ENCODE results near the gene CDC42BPB. TPM values are rescaled to one million over a fixed set of nuclear protein-coding genes. Genes with fewer than 3 reads are reported as not detected.

The CDC42BPB gene
- total RNA-seq, 1 donor from 2014 or later, result 45.0 TPM

DNA sequence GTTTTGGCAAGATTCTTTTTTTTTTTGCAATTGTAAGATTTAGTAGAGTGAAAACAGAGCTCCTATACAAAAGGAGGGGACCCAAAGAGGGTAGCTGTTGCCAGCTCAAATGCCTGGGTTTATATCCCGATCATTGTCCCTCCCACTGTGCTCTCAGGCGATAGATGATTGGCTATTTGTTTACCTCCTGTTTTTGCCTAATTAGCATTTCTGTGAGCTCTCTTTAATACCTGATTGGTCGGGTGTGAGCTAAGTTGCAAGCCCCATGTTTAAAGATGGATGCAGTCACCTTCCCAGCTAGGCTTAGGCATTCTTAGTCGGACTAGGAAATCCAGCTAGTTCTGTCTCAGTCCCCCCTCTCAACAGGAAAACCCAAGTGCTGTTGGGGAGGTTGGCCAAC, 39.0 kb upstream of the CDC42BPB start:
- no peak for ATAC-seq
- no peak for DNase-seq (ENCODE audit: low spot score)

DNA sequence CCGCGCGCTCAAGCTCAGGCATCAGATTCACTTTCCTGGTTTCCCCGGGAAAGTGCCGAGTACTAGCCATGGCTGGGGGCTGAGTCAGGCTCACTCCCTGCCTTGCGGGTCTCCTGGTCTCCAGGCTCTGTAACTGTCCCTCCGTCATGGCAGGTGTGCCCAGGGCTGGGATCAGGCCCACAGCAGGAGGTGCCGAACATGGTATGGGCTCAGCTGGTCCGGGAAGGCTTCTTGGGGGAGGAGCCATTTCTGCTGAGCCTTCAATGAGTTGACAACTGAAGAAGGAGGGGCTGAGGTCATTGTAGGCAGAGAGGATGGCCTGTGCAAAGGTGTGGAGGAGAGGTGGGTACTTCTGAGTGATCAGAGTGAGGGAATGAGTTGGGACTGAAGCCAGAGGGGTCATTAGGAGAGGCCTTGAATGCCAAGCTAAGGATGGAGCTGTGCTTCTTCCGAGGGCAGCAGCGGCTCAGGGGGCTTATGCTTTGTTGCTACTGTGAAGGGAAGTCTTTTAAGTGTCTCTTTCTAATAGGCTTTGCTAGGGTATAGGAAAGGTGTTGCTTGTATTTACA, 37.9 kb upstream of the CDC42BPB start:
- no peak for DNase-seq (ENCODE audit: low spot score)
- ATAC-seq, result peak; percentile 14

DNA sequence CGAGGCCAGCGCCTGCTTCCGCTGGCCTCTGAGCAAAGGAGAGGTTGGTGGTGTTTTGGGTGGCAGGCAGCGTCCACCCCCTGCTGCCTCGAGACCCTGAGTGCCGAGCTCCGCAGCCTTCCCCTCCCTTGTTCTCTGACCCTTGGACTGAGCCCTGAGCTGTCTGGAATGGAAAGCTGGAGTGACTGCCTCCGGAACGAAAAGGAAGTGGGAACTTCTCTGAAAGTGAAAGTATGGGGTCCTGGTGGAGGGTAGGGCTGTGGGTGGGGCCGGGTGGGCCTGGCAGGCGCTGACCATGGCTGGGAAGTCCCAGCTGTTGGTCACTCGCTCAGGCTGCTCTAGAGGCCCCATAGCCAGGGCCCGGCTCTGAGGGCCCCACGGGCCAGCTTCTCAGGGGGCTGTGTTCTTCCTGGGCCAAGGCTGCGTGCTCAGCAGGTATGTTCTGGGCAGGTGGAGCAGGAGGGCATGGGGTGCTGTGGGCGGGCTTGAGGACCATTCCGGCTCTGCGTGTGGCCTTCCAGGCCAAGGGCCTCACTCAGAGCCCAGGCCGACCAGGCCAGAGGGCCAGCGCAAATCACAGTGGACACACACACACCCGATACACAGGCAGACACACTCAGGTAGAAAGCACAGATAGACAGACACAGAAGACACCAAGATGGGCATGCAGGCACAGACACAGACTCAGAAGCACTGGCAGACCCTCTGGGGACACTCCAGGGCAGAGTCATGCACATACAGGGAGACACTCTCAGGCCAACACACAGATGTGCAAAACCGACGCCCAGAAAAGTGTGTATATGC, 37.3 kb upstream of the CDC42BPB start, which contains the start of gene EXOC3L4:
Gene EXOC3L4 (plus strand): TSS at position 320 of the 804 bp plus-strand sequence. CDS start 5,495 bp downstream, outside the sequence.
- DNase-seq (ENCODE audit: low spot score) (no peak), ATAC-seq (peak; percentile 41)

DNA sequence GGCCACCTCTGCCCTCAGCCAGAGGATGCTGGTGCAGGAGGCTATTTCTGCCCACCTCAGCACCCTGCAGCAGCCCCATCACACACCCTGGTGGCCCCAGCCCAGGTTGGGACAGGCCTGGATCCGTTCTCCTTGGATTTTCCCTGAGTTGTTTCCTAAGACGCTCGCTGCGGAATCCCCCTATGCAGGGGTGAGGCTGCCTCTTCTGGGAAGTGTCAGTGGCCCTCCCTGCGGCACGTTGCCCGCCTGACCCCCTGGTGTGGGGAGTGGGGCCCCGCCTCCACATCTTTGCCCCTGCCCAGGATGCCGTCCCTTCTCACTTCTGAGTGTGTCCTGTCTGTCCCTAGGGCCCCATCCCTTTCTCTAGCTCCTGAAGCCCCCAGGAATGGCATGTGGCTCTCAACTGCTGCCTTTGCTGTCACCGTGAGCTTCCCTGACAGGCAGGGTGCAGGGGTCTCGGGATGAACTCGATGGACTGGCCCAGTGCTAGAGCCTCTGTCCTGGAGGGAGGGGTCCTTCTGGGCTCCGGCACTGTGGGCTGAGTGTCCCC, 36.6 kb upstream of the CDC42BPB start:
- ATAC-seq (no peak), DNase-seq (ENCODE audit: low spot score) (no peak)

DNA sequence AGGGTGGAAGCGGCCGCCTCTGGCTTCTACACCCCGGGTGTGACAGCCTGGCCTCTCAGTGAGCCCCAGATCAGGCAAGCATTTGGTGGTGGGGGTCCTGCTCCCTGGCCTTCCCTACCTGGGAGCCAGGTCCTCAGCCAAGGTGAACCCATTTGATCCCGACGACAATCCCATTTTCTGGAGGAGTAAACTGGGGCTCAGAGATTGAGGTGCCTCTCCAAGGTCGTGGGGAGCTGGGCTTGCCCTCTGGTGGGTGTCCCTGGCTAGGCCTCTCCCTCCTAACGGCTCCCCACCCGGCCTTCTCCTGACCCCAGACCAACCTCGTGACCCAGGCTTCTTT, 34.5 kb upstream of the CDC42BPB start:
- ATAC-seq (no peak), DNase-seq (ENCODE audit: low spot score) (no peak)

DNA sequence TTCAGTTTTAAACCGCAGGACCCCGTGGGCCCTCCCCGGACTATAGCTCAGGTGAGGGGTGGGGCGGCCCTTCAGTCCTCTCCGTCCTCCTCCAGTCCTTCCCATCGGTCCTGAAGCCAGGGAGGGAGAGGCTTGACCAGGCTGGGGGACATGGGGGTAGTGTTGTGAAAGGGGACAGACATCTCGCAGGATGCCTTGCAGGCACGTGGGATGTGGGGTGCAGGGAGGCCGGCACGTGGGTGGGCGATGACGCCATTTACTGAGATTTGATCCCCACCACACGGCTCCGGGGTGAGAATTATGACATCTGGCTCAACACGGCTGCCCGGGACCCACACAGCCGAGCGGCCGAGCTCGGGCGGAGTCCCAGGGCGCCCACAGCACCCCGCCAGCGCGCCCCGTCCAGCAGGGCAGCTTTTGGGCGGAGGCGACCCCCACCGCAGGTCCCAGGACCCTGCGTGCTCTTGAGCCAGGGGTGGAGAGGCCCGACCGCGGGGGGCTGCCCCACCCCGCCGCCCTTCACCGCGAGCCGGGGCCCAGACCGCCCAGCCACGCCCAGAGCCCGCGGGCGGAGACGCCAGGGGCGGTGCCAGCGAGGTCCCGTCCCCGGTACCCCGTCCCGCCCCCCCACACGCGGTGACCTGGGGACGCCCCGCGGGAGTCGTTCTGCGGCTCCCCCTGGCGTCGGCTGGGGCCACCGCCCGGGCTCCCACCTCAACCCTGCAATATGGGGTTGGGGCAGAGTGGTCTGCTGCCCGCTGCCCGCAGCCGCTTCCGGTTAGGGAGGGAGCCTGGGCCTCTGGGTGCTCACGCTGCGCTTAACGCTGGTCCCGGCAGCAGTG, 33.9 kb upstream of the CDC42BPB start:
- peak; percentile 70 for ATAC-seq
- peak; percentile 76 for DNase-seq (ENCODE audit: low spot score)

DNA sequence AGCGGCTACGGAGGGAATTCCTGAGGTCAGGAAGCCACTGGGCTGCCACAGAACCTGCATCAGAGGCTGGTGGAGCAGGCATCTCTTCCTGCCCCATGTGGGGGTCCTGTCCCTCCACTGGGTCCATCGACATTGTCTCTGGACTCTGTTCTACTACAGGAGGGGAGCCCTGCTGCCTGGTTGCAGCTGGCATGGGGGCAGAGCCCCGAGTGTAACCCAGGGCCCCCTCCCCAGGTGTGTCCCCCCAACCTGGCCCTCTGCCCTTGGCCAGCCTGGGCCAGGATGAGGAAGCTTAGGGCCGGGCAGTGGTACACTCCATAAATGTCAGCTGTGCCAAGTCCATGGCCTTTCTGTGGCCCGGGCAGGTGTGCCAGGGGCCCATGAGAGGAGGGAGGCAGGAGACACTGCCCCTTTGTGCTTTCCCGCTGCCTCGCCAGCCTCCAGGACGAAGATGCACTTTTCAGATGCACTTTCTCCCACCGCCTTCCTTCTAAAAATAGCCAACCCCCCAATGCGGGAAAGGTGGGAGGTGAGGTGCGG, 33.2 kb upstream of the CDC42BPB start:
- no peak for DNase-seq (ENCODE audit: low spot score)
- ATAC-seq, result no peak

DNA sequence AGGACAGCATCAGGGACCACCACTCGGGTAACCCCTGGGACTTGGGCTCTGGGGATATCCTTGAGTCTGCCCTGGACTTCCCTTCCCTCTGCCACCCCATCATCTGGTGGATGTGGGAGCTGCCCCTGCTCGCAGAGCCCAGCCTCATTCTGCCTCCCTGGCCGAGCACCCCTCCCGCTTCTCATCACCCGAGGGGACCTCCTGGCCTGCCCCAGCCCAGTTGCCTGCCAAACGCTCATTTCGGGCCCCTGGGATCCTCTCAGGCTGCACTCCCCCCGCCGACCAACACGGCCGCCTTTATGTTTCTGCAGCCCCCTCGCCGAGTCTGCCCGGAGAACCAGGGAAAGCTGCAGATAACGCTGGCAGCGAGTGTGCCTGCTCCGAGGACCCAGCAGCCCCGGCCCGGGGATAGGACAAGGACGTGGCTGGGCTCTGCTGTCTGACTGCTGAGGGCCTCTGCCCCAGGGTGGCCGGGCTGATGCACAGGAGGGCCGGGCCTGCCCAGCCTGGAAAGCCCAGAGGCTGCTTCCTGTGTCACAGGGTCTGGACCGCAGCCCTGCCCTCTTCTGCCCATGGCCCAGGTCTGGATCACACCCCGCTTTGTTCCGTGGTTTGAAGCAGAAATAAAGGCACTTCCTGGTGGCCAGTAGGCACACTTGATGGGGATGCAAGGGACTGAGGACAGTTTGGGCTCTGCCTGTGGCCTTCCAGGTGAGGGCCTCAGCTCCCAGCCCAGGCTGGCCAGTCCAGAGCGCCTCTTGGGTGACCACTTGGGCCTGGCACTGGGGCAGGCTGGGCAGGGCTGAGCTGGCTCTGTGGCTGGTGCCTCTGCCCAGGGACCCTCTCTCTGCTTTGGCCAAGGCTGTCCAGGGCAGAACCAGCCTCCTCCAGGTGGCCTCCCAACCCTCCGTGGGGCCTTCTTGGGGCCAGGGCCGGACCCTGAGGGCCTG, 32.3 kb upstream of the CDC42BPB start:
- no peak for DNase-seq (ENCODE audit: low spot score)
- no peak for ATAC-seq

DNA sequence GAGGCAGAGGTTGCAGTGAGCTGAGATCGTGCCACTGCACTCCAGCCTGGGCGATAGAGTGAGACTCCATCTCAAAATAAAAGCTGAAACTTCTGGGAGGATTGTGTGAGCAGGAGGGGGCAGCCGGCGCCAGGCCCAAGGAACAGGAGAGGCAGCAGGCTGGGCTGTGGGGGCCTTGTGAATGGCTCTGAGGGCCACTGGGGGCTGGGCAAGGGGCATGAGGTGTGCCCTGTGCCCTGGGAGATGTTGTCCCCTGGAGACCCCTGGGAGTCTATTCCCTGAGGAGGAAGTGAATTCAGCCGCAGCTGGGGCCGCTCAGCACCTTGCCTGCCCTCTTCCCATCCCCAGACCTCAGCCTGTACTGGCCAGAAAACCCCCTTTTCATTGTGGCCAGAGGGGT, 31.6 kb upstream of the CDC42BPB start:
- ATAC-seq (no peak), DNase-seq (ENCODE audit: low spot score) (no peak)

DNA sequence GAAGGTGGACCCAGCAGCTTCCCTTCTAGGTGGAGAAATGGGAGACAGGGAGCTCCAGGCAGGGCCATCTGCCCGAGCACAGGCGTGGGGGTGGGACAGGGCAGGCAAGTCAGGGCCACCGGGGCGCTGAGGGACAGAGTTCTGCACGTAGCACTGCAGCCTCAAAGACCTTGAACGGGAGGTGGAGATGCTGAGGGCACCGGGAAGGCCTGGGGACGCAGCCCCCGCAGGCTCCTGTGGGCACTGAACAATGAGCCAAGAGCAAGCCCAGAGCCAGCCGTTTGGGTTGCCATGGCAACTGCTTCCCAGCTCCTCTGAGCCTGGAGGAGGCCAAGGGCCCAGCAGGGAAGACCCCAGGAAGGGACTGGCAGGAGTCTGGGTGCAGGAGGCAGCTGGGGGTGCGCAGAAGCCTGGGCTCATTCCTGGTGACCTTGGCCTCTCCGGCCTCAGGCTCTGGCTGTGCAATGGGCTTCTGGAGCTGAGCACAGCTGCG, 30.0 kb upstream of the CDC42BPB start:
- ATAC-seq (no peak), DNase-seq (ENCODE audit: low spot score) (no peak)

DNA sequence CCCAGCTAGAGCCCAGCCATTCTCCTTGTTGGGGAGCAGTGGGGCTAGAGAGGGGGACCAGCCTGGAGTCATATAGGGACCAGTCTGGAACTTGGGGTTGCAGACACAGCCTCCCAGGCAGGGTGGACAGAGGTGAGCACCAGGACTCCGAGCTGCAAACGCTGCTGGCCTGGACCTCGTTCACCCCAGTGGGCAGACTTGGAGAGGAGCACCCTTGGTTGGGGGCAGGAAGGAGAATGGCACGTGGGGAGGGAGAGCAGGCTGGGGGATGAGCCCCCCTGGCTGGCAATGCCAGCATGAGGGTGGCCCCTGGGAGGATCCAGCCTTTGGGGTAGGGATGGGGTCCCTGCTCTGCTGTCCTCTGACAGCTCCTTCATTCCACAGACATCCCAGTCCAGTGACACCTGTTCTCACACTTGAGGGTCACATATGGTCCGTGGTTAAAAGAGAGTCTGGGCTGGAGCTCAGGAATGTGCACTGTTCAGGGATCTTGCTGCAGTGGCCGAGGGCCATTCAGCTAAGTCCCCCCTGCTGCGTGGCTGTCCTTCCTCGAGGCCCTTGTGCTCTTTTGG, 29.5 kb upstream of the CDC42BPB start:
- ATAC-seq (no peak), DNase-seq (ENCODE audit: low spot score) (no peak)

DNA sequence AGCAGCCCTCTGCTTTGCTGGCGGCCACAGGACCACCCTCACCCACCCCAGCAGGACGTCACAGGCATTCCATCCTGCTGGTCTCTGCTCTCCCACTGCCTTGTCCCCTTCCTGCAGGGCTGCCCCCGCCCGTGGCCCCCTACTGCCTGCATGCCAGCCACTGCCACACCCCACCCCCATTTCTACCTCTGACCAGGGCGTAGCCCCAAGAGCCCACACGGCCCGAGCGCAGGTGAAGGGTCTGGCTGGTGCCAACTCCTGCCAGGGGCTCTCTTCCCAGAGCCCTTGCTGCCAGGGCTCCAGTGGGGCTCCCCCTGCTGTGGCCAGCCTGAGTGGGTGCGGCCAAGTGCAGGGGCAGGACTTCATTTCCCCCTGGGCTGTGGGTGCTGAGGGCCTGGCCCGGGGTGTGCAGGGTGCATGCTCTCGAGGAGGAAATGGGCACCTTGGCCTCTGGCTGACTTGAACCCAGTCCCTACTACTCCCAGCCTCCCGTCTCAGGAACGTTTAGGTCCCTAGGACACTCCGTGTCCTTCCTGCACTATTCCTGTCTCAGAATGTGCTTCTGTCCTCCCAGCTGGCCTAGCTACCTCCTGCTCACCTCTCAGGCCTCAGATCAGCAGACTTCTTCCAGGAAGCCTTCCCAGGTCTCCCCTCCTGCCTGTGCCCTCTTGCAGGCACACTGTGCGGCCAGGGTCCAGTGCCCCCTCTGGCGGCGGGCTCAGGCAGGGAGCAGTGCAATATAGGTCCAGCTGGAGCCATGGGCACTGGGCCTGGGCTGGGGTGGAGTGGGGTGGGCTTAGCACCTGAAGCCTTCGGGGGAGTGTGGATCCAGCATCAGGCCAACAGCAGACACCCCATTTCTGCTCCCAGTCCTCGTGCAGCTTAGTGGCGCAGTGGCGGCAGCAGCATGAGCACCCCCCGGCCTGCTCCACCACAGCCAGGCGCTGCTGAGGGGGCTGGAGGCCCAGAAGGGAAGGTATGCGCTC, 28.1 kb upstream of the CDC42BPB start:
- ATAC-seq (peak; percentile 17), DNase-seq (ENCODE audit: low spot score) (no peak)

DNA sequence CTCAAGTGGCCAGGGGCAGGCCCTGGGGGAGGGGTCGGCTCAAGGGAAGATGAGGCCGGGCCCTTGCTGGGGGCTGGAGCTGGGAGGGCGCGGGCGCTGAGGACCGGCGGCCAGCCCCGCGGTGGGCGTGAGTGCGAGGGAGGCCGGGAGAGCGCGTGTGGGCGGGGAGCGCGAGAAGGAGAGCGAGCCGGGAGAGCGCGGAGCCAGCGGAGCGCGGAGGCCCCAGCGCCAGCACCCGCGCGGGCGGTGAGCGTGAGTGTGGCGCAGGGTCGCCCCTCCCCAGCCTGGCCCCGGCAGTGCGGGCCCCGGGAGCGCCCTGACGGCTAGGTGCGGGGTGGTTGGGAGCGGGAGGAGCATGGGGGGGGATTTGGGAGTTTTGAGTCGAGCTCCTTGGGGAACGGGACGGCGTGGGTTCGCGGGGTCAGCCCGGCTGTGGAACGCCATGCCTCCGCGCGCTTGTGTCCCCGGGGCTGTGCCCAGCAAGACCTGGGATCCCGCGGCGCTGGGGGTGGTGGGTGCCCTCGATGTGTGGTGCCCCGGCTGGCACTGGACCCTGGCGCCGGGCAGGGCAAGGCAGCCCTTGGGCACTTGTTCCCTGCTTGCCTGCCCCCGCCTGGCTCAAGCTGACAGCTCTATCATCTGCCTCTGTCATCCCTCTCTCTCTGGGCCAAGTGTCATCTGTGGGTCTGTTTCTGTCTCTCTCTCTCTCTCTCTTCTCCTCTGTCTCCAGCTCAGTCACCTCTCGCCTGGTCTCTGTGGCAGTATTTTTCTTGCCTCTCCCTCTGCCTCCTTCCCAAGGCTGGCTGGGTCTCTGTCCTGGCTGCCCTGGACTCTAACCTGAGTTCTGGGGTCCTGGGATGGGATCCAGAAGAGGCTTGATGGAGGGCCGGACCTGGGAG, 26.9 kb upstream of the CDC42BPB start, which contains the start of gene LBHD2:
Gene LBHD2 (plus strand): TSS at position 190 of the 899 bp plus-strand sequence. CDS start 1,803 bp downstream, outside the sequence.
- no peak for DNase-seq (ENCODE audit: low spot score)
- ATAC-seq, result peak; percentile 56

DNA sequence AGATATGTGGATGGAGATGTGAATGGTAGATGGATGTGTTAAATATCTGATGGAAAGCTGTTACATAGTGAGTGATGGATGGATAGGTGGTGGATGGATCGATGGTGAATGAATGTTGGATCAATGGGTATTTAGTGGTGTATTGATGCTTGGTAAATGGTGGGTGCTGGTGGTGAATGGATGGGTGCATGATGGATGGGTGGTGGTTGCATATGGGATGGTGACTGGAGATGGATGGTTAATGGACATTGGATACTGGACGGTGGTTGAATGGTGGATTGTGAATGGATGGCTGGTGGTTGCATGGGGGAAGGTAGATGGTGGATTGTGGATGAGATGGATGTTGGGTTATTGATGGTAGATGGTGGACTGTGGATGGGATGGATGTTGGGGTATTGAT, 24.6 kb upstream of the CDC42BPB start:
- ATAC-seq (no peak), DNase-seq (ENCODE audit: low spot score) (no peak)

DNA sequence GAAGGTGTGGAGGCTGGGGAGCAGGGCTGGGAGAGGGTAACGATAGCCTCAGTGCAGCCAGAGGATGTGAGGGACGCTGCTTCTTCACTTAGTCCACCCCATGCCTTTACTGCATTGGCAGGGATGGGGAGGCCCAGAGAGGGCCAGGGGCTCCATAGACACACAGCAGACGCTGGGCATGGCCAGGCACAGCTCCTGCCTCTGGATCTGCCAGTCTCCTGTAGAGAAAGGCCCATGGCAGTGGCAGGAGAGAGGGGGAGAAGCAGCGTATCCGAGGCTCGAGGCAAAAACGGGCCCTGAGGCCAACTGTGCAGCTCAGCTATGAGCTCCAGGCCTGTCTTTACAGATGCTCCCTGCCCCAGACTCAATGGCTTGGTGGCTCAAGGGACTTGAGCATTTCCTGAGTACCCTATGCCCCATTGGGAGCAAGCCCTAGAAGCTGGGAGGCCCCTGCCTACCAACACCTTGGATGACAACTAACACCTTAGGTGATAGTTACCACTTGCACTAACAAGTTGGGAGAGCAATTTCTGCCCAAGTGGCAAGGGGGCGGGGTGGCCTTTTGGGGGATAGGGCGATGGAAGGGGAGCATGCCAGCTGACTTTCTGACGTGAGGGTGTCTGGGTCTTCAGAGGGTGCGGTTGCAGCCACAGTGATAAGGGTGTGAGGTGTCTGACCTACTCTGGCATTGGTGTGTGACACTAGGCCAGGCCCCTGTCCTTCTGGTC, 21.7 kb upstream of the CDC42BPB start:
- DNase-seq (ENCODE audit: low spot score) (no peak), ATAC-seq (no peak)

DNA sequence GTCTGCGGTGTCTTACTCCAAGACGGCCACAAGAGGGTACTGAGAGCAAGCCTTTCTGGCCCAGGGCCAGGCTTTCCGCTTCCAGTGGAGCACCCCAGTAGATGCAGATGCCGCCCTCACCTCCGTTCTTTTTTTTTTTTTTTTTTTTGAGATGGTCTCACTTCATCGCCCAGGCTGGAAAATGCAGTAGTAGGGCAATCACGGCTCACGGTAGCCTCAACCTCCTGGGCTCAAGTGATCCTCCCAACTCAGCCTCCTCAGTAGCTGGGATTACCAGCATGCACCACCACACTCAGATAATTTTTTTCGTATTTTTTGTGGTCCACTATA, 21.0 kb upstream of the CDC42BPB start:
- ATAC-seq (peak; percentile 63), DNase-seq (ENCODE audit: low spot score) (peak; percentile 80)
